A375 (cell line): ENCODE results near the gene PIGQ. TPM values are rescaled to one million over a fixed set of nuclear protein-coding genes. Genes with fewer than 3 reads are reported as not detected.

ENCODE experiments used
- small RNA-seq: library from RNA; depleted of rRNA; stranded (forward); fragments of <200 nt; gene quantifications from one replicate; pipeline ENCODE3, GENCODE V24; 2014
- total RNA-seq: library from RNA; depleted of rRNA; stranded (reverse); fragments of >200 nt; shearing (Covaris generic); gene quantifications from 2 replicates; pipeline ENCODE4 v1.2.3, GENCODE V29; 2014; rRNA removed

Gene PIGQ
- 35.4 and 47.3 TPM in 2 replicates for total RNA-seq

DNA sequence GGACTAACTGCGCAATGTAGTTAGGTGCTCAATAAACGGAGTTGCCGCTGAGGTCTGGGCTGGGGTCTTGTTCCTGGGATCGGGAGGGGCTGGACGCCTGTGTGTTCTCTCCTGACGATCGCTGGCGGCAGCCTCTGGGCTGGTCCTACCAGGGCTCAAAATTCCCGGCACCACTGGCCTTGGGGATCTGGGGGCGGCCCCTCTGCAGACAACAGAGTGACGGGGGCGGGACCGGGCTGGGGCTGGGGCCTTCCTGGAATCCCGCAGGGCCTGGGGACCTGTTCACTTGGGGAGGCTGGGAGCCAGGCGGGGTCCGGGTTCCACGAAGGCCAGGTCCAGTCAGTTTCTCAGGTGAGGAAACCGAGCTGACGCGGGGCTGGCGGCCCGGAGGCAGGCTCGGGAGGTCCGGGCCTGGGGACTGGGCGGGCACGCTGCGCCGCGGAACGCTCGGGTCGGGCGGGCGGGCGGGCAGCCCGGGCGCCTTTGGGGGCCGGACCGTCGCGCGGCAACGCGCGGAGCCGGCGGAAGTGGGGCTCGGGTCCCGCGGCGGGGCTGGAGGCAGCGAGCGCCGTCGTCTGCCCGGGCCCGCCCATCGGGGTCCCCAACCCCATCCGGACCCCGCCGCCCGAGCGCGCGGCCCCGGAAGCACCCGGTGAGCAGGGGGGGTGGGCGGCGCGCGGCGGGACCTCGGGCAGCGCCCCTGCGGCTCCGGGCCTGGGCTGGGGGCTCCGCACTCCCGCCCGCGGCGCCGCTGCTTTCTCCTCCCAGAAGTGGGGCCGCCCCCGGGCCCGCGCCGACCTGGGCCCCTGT, at the start of gene PIGQ:
TSS of gene PIGQ (plus strand) at position 524 of the 810 bp plus-strand sequence. CDS start 4,107 bp downstream, outside the sequence.

DNA sequence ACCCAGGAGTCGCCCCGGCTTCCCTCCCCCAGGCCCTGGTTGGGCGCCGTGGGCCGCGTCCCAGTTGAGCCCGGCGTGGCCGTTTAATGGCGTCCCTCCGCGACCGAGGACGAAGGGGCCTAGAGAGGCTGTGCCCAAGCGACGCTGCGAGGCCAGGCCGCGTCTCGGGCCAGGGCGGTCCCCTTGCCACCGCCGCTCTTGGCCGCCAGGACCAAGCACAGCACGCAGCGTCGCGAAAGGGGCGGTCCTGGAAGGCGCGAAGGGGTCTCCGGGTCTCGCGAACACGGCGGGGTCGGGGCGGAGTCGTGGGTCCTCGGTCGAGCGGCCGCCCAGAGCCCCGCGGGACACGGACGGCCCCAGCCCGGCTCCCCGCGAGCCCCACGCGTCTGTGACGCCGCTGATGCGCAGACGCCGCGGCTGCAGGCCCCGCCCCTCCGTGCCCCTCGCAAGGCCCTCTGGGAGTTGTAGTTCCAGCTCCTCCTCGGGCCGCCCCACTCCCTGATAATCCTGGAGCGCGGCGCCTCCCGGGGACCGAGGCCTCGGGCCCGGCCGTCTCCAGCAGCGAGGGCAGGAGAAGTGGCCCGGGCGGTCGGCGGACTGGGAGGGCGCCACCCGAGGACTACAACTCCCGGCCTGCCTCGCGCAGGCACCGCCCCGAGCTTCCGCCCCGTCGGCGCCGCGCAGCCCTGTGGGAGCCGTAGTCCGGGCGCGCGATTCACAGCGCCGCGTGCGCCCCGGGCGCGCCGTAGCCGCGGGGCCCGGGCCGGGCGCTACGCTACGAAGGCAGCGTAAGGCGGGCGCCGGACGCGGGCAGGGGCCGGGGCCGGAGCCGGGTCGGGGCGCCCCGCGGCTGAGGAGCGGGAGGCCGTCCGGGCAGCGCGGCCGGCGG, 42.5 kb upstream of the PIGQ start, which contains the start of gene CAPN15:
TSS of gene CAPN15 (plus strand) at position 698 of the 889 bp plus-strand sequence. CDS start 19,127 bp downstream, outside the sequence.

DNA sequence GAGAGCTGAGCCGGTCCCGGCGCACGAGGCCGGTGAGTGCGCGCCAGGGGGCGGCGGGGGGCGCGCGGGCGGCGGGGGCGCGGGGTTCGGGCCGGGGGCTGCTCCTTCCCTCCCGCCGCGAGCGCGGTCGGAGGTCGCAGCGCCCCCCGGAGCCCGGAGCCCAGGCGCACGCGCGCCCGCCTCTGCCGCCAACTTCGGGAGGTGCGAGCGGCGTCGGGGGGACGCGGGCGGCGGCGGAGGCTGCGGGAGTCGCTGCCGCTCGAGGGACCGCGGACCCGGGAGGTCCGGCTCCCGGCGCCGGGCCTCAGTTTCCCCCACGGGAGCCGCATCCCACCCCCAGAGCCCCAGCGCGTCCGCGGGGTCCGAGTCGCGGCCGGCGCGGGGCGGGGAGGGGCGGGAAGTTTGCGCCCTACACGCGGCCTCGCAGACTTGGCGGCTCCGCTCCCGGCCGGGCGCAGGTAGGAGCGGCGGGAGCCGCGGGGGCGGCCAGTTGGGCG, 9.5 kb upstream of the PIGQ start, which contains the start of gene PRR35:
TSS of gene PRR35 (plus strand) at position 191 of the 497 bp plus-strand sequence. CDS start 2,901 bp downstream, outside the sequence.

DNA sequence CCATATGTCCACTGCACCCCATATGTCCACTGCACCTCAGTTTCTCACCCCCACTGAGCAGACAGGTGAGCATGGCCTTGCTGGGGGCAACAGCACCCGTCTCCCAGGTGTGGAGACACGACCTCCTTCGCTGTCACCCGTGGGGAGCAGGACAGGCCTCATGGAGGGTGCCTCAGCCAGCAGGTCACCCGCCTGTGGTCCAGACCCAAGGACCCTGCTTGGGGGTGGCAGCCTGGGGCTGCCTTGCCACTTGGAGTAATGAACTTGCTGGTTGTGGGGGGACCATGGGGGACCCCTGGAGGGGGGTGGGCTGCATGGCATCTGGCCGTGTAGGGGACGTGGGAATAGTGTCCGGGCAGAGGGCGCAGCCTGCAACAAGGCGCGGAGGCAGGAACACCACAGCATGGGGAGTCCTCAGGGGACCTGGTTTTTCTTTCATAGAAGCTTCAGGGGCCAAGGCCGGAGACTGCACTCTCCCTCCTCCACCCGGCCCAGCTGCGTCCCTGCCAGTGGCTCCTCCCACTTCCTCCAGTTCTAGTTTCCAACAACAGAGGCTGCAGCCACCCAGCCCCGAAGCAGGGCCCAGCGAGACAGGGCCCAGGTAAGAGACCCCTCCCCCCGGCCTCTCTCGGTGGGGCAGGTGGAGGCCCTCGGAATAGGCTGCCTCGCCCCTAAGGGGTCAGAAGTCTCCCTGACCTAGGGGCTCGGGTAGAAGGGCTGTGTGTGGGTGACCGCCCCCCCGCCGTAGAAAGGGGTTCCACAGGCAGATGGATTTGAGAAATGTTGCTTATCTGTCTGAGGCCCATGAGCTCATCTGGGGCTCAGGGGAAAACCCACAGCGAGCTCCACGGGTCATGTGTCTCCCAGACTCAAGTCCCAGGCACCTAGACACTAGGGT, 3.0 kb upstream of the PIGQ start, which contains the start of gene NHLRC4:
TSS of gene NHLRC4 (plus strand) at position 531 of the 898 bp plus-strand sequence. CDS start 1,043 bp downstream, outside the sequence.

DNA sequence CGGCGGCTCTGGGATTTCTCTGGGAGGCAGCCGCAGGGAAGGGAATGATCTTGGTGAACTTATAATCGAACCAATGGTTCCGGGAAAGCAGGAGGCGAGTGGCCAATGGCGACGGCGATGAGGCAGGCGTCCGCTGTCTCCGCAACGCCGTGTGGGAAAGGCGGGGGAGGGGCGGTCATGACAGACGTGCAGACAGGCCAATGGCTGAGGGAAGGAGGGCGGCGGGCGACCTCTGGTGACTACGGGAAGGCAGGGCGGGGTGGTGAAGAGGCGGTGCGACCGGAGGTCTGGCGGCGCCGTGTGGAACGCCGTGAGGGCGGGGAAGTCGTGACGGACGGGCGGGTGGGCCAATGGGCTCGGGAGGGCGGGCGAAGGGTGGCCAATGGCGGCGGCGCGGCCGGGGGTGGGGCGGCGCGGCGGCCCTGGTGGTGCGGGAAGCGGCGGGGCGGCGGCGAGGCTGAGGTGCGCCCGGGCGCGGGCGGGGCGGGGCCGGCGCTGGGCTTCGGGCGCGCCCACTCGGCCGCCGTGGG, 20.0 kb downstream of the PIGQ start, which contains the start of gene RAB40C:
TSS of gene RAB40C (plus strand) at position 409 of the 530 bp plus-strand sequence. CDS start 226 bp downstream, outside the sequence.

DNA sequence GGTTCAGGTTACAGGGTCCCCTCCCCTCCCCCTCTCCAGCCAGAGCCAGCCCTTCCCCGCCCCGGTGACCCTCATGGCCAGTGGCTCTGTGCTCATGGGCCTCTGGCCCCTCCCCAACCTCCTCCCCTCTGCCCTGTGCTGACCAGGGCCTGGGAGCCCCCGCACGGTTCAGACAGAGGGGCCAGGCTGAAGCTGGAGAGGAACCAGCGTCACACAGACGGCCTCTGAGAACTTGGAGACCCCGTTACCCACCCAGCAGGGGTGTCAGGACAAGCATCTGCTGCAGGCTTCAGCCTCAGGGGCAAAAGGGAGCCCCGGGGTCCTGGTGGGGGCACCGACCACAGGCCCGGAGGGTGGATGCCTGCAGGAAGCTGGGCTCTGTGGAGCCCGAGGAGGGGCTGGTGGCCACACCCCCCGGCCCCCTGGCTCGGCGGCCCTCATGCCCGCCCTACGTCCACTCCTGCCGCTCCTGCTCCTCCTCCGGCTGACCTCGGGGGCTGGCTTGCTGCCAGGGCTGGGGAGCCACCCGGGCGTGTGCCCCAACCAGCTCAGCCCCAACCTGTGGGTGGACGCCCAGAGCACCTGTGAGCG, 61.1 kb downstream of the PIGQ start, which contains the start of gene WFIKKN1:
TSS of gene WFIKKN1 (plus strand) at position 171 of the 591 bp plus-strand sequence. CDS start at position 440, 269 bp downstream.

Small RNA genes within 50 kb of the gene (small RNA-seq; reads per million reads assigned to genes)
- gene MIR3176 (0.29 reads per million), gene MIR5587 (not detected), gene Z98883.1 (not detected)

Other genes starting within 250 kb of the PIGQ start
- gene AXIN1, start 217.2 kb upstream of the PIGQ start, total RNA-seq: 36.7 and 40.2 TPM in 2 replicates
- gene MRPL28, start 199.4 kb upstream of the PIGQ start, total RNA-seq: 248 and 271 TPM in 2 replicates
- gene PGAP6, start 188.0 kb upstream of the PIGQ start, total RNA-seq: 25.1 and 44.4 TPM in 2 replicates
- 226 and 246 TPM in 2 replicates for gene NME4, start 172.8 kb upstream of the PIGQ start, total RNA-seq
- 18.3 and 25.2 TPM in 2 replicates for gene DECR2, start 168.1 kb upstream of the PIGQ start, total RNA-seq
- gene RAB11FIP3, start 144.3 kb upstream of the PIGQ start, total RNA-seq: 20.9 and 24.1 TPM in 2 replicates
- gene CAPN15, start 42.3 kb upstream of the PIGQ start, total RNA-seq: 53.1 and 58.8 TPM in 2 replicates
- gene PRR35, start 9.6 kb upstream of the PIGQ start, total RNA-seq: 0.16 TPM in 1 of 2 replicates, not detected in the other
- gene NHLRC4, start 3.0 kb upstream of the PIGQ start, total RNA-seq: 0.11 and 0.56 TPM in 2 replicates
- gene RAB40C, start 20.1 kb downstream of the PIGQ start, total RNA-seq: 15.6 and 17.4 TPM in 2 replicates
- gene WFIKKN1, start 61.0 kb downstream of the PIGQ start, total RNA-seq: 0.04 TPM in 1 of 2 replicates, not detected in the other
- gene METTL26, start 66.3 kb downstream of the PIGQ start, total RNA-seq: 266 and 301 TPM in 2 replicates
- gene MCRIP2, start 71.9 kb downstream of the PIGQ start, total RNA-seq: 54.2 and 55.8 TPM in 2 replicates
- 49.9 and 77.0 TPM in 2 replicates for gene WDR90, start 79.4 kb downstream of the PIGQ start, total RNA-seq
- gene RHOT2, start 98.2 kb downstream of the PIGQ start, total RNA-seq: 140 and 152 TPM in 2 replicates
- gene RHBDL1, start 105.7 kb downstream of the PIGQ start, total RNA-seq: 6.5 and 6.8 TPM in 2 replicates
- 237 and 270 TPM in 2 replicates for gene STUB1, start 110.4 kb downstream of the PIGQ start, total RNA-seq
- 93.3 and 97.0 TPM in 2 replicates for gene JMJD8, start 114.4 kb downstream of the PIGQ start, total RNA-seq
- 4.0 and 10.0 TPM in 2 replicates for gene WDR24, start 120.4 kb downstream of the PIGQ start, total RNA-seq
- gene FBXL16, start 135.8 kb downstream of the PIGQ start, total RNA-seq: 0.04 TPM in 1 of 2 replicates, not detected in the other
- 201 and 228 TPM in 2 replicates for gene METRN, start 145.2 kb downstream of the PIGQ start, total RNA-seq
- gene ANTKMT, start 151.2 kb downstream of the PIGQ start, total RNA-seq: 71.1 and 79.8 TPM in 2 replicates
- gene CCDC78, start 156.5 kb downstream of the PIGQ start, total RNA-seq: 14.4 and 16.5 TPM in 2 replicates
- gene HAGHL, start 157.1 kb downstream of the PIGQ start, total RNA-seq: 41.0 and 47.9 TPM in 2 replicates
- gene CIAO3, start 171.0 kb downstream of the PIGQ start, total RNA-seq: 39.5 and 43.3 TPM in 2 replicates
- gene MSLN, start 190.8 kb downstream of the PIGQ start, total RNA-seq: 9.2 and 11.1 TPM in 2 replicates
- gene RPUSD1, start 218.4 kb downstream of the PIGQ start, total RNA-seq: 42.7 and 43.5 TPM in 2 replicates
- gene CHTF18, start 218.7 kb downstream of the PIGQ start, total RNA-seq: 53.4 and 56.0 TPM in 2 replicates
- gene GNG13, start 230.8 kb downstream of the PIGQ start, total RNA-seq: not detected in 2 replicates